Vagina (tissue), 2 donors: ENCODE measurements around the gene KRT4. TPM values are rescaled to one million over a fixed set of nuclear protein-coding genes. Genes with fewer than 3 reads are reported as not detected.

Experiments used
- DNase-seq, 2 donors: peaks; one replicate each; pipeline ENCODE4 v3.0.0-alpha.2; 2017; ENCODE audit errors: extremely low spot score in 2 of 2
- H3K27ac ChIP-seq: fragments of 200-600 bp; sonication (generic); one replicate; pipeline ENCODE4 v1.5.1; 2019
- H3K27me3 ChIP-seq: fragments of 200-600 bp; sonication (generic); one replicate; pipeline ENCODE4 v1.5.1; 2019
- H3K36me3 ChIP-seq, 2 donors: fragments of 200-600 bp; sonication (generic); one replicate each; pipeline ENCODE4 v1.5.1; 2017 to 2019
- H3K4me1 ChIP-seq: fragments of 200-600 bp; sonication (generic); one replicate; pipeline ENCODE4 v1.5.1; 2019
- H3K4me3 ChIP-seq, 2 donors: fragments of 200-600 bp; sonication (generic); 1 replicate in 1 of 2; 2 replicates in 1 of 2; pipeline ENCODE4 v1.5.1; 2016 to 2019
- H3K9me3 ChIP-seq: fragments of 200-600 bp; sonication (generic); one replicate; pipeline ENCODE4 v1.5.1; 2019
- POLR2A ChIP-seq, 2 donors: fragments of 450-650 bp; IDR thresholded peaks; one replicate each; pipeline ENCODE4 v1.6.1; 2017; ENCODE audit warnings: antibody characterized with exemption in 2 of 2, mild to moderate bottlenecking in 2 of 2, moderate library complexity in 2 of 2
- POLR2AphosphoS5 ChIP-seq, 2 donors: sonication (generic); formaldehyde crosslinking; IDR thresholded peaks; one replicate each; pipeline ENCODE4 v1.9.0; 2017; ENCODE audit warnings: antibody characterized with exemption in 2 of 2, mild to moderate bottlenecking in 2 of 2, low read depth in 1 of 2; ENCODE audit not compliant: insufficient read depth in 1 of 2
- intact Hi-C: fragments of 100-400 bp; cut with DNase I; formaldehyde crosslinking; loops from one replicate; pipeline ENCODE4 v1.15.1; 2023
- total RNA-seq: library from RNA; depleted of rRNA; stranded (reverse); fragments of >200 nt; gene quantifications from one replicate; pipeline ENCODE4 v1.2.3, GENCODE V29; 2016
- TF ChIP-seq, protein P1 (sequence below), 3 experiments: fragments of 450-650 bp in 2 of 3; fragments of 200-600 bp in 1 of 3; sonication (generic) in 1 of 3; IDR thresholded peaks; one replicate each; pipeline ENCODE4 v1.5.1; 2017 to 2019; ENCODE audit warnings: antibody characterized with exemption in 3 of 3, mild to moderate bottlenecking in 2 of 3, moderate library complexity in 2 of 3

The KRT4 gene
- total RNA-seq, 1 donor from 2014 or later = 354 TPM

DNA sequence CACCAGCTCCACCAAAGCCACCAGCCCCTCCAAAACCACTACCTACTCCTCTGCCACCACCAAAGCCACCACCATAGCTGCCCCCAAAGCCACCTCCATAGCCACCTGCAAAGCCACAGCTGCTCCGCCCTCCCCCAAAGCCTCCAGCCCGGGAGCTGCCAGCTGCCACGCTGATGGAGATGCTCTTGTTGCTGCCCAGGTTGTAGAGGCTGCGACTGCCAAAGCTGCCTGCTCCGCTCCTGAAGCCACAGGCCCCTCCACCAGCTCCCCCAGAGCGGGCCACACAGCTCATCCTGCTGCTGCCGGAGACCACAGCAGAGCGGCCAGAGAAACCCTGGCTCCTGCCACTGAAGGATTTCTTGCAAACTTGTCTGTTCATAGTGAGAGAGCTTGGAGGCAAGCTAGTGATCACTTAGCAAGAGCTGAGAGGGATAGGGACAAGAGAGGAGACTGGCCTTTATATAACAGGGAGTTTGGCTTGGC, 37.0 kb downstream of the KRT4 start, which contains the start of gene KRT76:
Gene KRT76 (minus strand): TSS at position 433 of the 483 bp plus-strand sequence. CDS start 54 bp downstream, at position 379.
- Histone ChIP-seq H3K4me3 (no peak within 1 kb of the TSS), H3K27me3 (no peaks in the 10 kb centered on the region), H3K27ac (no peak within 1 kb of the TSS), H3K4me1 (no peaks in the 10 kb centered on the region), H3K9me3 (no peaks in the 10 kb centered on the region), H3K36me3 (no peaks in the 10 kb centered on the region)
- intact Hi-C loops = no loop called here
- DNase-seq = no peak
- TF ChIP-seq, protein P1, sequence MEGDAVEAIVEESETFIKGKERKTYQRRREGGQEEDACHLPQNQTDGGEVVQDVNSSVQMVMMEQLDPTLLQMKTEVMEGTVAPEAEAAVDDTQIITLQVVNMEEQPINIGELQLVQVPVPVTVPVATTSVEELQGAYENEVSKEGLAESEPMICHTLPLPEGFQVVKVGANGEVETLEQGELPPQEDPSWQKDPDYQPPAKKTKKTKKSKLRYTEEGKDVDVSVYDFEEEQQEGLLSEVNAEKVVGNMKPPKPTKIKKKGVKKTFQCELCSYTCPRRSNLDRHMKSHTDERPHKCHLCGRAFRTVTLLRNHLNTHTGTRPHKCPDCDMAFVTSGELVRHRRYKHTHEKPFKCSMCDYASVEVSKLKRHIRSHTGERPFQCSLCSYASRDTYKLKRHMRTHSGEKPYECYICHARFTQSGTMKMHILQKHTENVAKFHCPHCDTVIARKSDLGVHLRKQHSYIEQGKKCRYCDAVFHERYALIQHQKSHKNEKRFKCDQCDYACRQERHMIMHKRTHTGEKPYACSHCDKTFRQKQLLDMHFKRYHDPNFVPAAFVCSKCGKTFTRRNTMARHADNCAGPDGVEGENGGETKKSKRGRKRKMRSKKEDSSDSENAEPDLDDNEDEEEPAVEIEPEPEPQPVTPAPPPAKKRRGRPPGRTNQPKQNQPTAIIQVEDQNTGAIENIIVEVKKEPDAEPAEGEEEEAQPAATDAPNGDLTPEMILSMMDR (IDR thresholded peaks at IDR 0.05) = no peak
- TF ChIP-seq POLR2A (IDR thresholded peaks at IDR 0.05) (no peak), POLR2AphosphoS5 (IDR thresholded peaks at IDR 0.05; ENCODE audit: insufficient read depth in 1 of 2, low read depth in 1 of 2) (no peak)

DNA sequence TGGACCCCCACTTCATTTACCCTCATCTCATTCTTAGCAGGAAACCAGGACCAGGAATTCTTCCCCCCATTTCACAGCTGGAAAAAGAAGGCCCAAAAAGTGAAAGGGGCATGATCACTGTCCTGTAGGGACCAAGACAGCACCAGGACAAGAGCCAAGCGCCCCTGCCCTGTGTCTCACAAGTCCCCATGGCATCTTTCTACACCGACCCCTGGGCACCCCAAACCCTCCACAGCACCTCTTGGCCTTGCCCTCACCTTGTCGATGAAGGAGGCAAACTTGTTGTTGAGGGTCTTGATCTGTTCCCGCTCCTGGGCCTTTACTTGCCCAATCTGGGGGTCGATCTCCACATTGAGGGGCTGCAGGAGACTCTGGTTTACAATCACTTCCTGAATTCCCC, 37.5 kb downstream of the KRT4 start:
- Histone ChIP-seq H3K27ac (no peak overlapping the region), H3K9me3 (no peaks in the 10 kb centered on the region), H3K36me3 (no peaks in the 10 kb centered on the region), H3K4me3 (no peak overlapping the region), H3K27me3 (no peaks in the 10 kb centered on the region), H3K4me1 (no peaks in the 10 kb centered on the region)
- intact Hi-C loops = no loop called here
- DNase-seq = no peak
- TF ChIP-seq POLR2AphosphoS5 (IDR thresholded peaks at IDR 0.05; ENCODE audit: insufficient read depth in 1 of 2, low read depth in 1 of 2) (no peak), POLR2A (IDR thresholded peaks at IDR 0.05) (no peak)
- TF ChIP-seq, protein P1 (IDR thresholded peaks at IDR 0.05) = no peak

DNA sequence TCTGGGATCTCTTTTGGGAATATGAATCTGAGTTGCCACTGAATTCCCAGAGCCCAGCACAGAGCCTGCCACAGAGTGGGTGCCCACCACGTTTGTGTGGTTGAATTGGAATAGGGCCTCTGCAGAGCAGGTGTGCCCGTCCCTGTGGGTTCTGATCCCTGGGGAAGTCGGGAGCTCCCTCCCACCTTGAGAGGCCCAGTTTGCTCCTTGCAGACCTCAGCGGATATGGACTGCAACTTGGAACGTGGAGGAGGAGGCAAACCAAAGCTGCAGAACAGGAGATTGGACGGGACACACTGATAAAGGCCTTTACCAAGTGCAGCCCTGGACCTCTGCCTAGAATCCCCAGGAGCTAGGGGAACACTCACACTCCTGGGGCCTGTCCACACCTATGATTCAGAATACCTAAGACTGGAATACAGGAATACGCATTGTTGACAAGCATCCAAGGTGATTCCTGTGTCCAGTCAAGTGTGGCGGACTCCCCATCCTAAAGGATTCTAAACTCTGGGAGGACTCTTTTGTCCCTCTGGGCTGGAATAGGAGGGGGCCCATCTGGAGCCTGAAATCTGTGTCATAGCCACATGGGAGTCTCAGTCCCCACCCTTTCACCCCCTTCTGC, 39.2 kb downstream of the KRT4 start:
- Histone ChIP-seq H3K4me1 (no peaks in the 10 kb centered on the region), H3K27ac (no peak overlapping the region), H3K27me3 (no peaks in the 10 kb centered on the region), H3K36me3 (no peaks in the 10 kb centered on the region), H3K9me3 (no peaks in the 10 kb centered on the region), H3K4me3 (no peak overlapping the region)
- no peak for TF ChIP-seq POLR2AphosphoS5 (IDR thresholded peaks at IDR 0.05; ENCODE audit: insufficient read depth in 1 of 2, low read depth in 1 of 2)
- TF ChIP-seq, protein P1 (IDR thresholded peaks at IDR 0.05) = no peak
- no peak for TF ChIP-seq POLR2A (IDR thresholded peaks at IDR 0.05)
- intact Hi-C loops = no loop called here
- no peak for DNase-seq

DNA sequence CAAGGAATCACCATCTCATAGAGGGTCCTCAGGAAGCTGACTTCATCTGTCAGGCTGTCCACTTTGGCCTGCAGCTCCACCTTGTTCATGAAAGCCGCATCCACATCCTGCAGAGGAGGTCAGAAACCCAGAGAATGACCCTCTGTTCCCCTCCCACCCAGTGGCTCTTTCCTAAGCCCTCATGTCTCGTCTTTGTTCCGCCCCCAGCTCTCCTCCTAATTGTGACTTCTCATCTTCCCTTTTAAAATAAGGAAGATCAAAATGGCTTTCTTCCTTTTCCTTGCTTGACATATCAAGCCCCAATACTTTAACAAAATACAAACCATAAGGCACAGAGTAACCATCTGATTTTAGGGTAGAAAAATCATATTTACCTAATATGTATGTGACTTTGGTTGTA, 41.1 kb downstream of the KRT4 start:
- Histone ChIP-seq H3K27me3 (no peaks in the 10 kb centered on the region), H3K36me3 (no peaks in the 10 kb centered on the region), H3K9me3 (no peaks in the 10 kb centered on the region), H3K27ac (no peak overlapping the region), H3K4me1 (no peaks in the 10 kb centered on the region), H3K4me3 (no peak overlapping the region)
- intact Hi-C loops = no loop called here
- TF ChIP-seq POLR2AphosphoS5 (IDR thresholded peaks at IDR 0.05; ENCODE audit: insufficient read depth in 1 of 2, low read depth in 1 of 2) = no peak
- TF ChIP-seq, protein P1 (IDR thresholded peaks at IDR 0.05) = no peak
- TF ChIP-seq POLR2A (IDR thresholded peaks at IDR 0.05) = no peak
- DNase-seq = no peak

DNA sequence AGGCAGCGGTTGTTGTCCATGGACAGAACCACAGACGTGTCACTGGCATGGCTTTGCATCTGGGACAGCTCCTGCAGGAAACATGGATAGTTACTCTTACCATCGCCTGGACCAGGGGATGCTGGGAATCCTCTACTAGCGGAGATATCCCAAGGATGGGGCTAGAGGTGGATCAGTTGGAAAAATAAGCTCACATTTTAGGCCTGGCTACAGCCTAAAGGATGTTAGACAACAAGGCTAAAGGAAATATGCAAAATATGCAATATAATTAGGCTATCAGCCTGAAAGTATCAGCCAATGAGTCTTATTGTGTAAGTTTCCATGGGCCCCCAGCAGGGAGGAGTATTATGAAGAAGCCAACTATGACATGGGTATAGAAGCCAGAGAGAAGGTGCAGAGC, 41.7 kb downstream of the KRT4 start:
- TF ChIP-seq POLR2AphosphoS5 (IDR thresholded peaks at IDR 0.05; ENCODE audit: insufficient read depth in 1 of 2, low read depth in 1 of 2) = no peak
- Histone ChIP-seq H3K27me3 (no peaks in the 10 kb centered on the region), H3K4me3 (no peak overlapping the region), H3K27ac (no peak overlapping the region), H3K4me1 (no peaks in the 10 kb centered on the region), H3K9me3 (no peaks in the 10 kb centered on the region), H3K36me3 (no peaks in the 10 kb centered on the region)
- intact Hi-C loops = no loop called here
- DNase-seq = no peak
